A549 (cell line): ENCODE results near the gene TARDBP.

Source experiments
- CHD4 ChIP-seq: fragments of 200-600 bp; sonication (generic); IDR thresholded peaks from 2 replicates; pipeline ENCODE4 v1.6.1; 2016; ENCODE audit warnings: antibody characterized with exemption, mild to moderate bottlenecking, borderline replicate concordance
- EP300 ChIP-seq, 2 experiments: fragments of >200 bp; sonication (Bioruptor Twin); formaldehyde crosslinking; IDR thresholded peaks; 2 replicates in 1 of 2; 3 replicates in 1 of 2; pipeline ENCODE4 v1.6.1; 2016 to 2017
- NFE2L2 ChIP-seq: fragments of 150-350 bp; conservative IDR thresholded peaks from 2 replicates; pipeline ENCODE4 v1.6.1; 2014; ENCODE audit warnings: low read length
- POLR2A ChIP-seq: IDR thresholded peaks from 2 replicates; pipeline ENCODE4 v1.6.1; 2012; ENCODE audit warnings: mild to moderate bottlenecking, low read length
- TFCP2L1 ChIP-seq: fragments of 250-450 bp; sonication (Bioruptor Pico); IDR thresholded peaks from 2 replicates; pipeline ENCODE4 v1.5.0; 2021; ENCODE audit warnings: mild to moderate bottlenecking
- TF ChIP-seq, protein P1 (sequence below): fragments of >200 bp; sonication (Bioruptor Twin); formaldehyde crosslinking; IDR thresholded peaks from 3 replicates; pipeline ENCODE4 v1.5.1; 2016
- TF ChIP-seq, protein P2 (sequence below): fragments of 450-650 bp; IDR thresholded peaks from 2 replicates; pipeline ENCODE4 v1.6.1; 2014; ENCODE audit warnings: antibody characterized with exemption
- TF ChIP-seq, protein P3 (sequence below): IDR thresholded peaks from 2 replicates; pipeline ENCODE4 v1.6.1; 2012
- TF ChIP-seq, protein P4 (sequence below): IDR thresholded peaks from 2 replicates; pipeline ENCODE4 v1.6.1; 2012; ENCODE audit warnings: low read depth, borderline replicate concordance

DNA sequence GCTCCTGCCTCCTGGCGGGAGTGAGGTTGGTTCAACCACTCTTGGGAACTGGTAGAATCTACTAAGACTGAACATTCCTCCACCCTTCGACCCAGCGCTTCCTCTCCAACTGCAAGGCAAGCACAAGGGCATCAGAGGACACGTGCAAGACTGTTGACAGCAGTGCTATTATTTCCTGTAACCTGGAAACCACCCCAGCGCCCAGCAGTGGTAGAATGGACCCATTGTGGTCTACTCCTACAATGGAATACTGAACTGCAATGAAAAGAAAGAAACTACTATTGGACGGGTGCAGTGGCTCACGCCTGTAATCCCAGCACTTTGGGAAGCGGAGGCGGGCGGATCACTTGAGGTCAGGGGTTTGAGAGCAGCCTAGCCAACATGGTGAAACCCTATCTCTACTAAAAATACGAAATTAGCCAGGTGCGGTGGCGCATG is 33.0 kb upstream of the TARDBP start:
- TF ChIP-seq EP300 (IDR thresholded peaks at IDR 0.05): no peak
- TF ChIP-seq, protein P1, sequence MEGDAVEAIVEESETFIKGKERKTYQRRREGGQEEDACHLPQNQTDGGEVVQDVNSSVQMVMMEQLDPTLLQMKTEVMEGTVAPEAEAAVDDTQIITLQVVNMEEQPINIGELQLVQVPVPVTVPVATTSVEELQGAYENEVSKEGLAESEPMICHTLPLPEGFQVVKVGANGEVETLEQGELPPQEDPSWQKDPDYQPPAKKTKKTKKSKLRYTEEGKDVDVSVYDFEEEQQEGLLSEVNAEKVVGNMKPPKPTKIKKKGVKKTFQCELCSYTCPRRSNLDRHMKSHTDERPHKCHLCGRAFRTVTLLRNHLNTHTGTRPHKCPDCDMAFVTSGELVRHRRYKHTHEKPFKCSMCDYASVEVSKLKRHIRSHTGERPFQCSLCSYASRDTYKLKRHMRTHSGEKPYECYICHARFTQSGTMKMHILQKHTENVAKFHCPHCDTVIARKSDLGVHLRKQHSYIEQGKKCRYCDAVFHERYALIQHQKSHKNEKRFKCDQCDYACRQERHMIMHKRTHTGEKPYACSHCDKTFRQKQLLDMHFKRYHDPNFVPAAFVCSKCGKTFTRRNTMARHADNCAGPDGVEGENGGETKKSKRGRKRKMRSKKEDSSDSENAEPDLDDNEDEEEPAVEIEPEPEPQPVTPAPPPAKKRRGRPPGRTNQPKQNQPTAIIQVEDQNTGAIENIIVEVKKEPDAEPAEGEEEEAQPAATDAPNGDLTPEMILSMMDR: no peak
- no peak for TF ChIP-seq POLR2A
- TF ChIP-seq, protein P2, sequence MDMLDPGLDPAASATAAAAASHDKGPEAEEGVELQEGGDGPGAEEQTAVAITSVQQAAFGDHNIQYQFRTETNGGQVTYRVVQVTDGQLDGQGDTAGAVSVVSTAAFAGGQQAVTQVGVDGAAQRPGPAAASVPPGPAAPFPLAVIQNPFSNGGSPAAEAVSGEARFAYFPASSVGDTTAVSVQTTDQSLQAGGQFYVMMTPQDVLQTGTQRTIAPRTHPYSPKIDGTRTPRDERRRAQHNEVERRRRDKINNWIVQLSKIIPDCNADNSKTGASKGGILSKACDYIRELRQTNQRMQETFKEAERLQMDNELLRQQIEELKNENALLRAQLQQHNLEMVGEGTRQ: no peak
- TF ChIP-seq, protein P3, sequence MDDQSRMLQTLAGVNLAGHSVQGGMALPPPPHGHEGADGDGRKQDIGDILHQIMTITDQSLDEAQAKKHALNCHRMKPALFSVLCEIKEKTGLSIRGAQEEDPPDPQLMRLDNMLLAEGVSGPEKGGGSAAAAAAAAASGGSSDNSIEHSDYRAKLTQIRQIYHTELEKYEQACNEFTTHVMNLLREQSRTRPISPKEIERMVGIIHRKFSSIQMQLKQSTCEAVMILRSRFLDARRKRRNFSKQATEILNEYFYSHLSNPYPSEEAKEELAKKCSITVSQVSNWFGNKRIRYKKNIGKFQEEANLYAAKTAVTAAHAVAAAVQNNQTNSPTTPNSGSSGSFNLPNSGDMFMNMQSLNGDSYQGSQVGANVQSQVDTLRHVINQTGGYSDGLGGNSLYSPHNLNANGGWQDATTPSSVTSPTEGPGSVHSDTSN: no peak
- TF ChIP-seq NFE2L2: no peak
- TF ChIP-seq, protein P4, sequence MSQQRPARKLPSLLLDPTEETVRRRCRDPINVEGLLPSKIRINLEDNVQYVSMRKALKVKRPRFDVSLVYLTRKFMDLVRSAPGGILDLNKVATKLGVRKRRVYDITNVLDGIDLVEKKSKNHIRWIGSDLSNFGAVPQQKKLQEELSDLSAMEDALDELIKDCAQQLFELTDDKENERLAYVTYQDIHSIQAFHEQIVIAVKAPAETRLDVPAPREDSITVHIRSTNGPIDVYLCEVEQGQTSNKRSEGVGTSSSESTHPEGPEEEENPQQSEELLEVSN: no peak
- TF ChIP-seq CHD4: no peak
- TF ChIP-seq TFCP2L1: no peak
